ENCODE data around the gene PPIE.

PPIE gene

DNA sequence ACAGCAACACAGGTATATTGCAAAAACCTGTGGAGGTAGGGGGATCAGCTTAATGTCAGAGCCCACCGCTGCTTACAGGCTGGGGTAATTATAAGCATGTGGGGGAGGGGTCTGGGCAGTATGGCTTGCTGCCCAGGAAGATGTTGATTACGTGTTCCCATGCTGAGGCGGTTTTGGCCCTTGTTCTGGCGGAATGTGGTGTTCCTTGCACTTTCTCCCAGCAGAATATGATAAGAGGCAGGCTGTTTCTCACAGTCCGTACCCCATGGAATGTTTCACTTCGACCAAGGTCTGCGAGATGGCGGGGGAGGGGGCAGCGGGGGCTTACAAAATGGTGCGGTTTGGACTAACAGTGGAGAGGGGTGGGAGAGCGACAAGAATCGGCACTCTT, 37.6 kb upstream of the PPIE start:
- DNase-seq = no peak
- no peak for TF ChIP-seq GATA1 (IDR thresholded peaks at IDR 0.05; ENCODE audit: low read depth, low read length)

DNA sequence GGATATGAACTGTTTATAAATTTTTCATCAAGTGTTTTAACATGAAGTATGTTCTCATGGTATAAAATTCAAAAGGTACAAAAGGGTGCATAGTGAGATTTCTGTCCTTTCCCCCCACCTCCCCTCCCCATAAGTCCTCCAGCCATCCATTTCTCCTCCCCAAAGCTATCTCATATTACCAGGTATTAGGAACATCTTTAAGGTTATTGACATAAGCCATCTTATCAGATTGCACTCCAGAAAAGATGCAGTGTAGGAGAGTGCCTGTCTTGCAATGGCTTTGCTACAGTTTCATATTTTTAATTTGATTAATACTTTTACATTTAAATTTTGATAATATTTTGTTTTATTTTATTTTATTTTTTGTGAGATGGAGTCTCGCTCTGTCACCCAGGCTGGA, 33.9 kb upstream of the PPIE start:
- TF ChIP-seq POLR2A (IDR thresholded peaks at IDR 0.05; ENCODE audit: low read length) = no peak
- no peak for TF ChIP-seq GATA1 (IDR thresholded peaks at IDR 0.05; ENCODE audit: low read depth, low read length)
- DNase-seq = no peak

DNA sequence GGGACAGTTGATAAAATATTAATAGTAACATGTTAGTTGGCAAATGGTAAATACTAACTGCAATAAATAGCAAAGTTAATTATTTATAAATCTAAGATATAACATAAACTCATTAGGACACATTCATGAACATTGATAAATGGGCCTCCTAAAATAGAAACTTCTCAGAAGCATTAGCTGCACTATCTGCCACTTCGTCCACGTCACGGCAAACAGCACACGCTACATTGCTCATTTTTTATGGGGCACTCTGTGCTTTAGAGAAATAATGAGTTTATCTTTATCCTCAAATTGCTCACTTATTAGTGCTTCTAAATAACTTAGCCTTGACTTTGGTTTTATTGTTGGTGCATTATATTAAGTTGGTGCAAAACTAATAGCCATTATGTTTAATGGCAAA, 31.2 kb upstream of the PPIE start:
- TF ChIP-seq GATA1 (IDR thresholded peaks at IDR 0.05; ENCODE audit: low read depth, low read length) = no peak
- no peak for TF ChIP-seq POLR2A (IDR thresholded peaks at IDR 0.05; ENCODE audit: low read length)
- DNase-seq = no peak

DNA sequence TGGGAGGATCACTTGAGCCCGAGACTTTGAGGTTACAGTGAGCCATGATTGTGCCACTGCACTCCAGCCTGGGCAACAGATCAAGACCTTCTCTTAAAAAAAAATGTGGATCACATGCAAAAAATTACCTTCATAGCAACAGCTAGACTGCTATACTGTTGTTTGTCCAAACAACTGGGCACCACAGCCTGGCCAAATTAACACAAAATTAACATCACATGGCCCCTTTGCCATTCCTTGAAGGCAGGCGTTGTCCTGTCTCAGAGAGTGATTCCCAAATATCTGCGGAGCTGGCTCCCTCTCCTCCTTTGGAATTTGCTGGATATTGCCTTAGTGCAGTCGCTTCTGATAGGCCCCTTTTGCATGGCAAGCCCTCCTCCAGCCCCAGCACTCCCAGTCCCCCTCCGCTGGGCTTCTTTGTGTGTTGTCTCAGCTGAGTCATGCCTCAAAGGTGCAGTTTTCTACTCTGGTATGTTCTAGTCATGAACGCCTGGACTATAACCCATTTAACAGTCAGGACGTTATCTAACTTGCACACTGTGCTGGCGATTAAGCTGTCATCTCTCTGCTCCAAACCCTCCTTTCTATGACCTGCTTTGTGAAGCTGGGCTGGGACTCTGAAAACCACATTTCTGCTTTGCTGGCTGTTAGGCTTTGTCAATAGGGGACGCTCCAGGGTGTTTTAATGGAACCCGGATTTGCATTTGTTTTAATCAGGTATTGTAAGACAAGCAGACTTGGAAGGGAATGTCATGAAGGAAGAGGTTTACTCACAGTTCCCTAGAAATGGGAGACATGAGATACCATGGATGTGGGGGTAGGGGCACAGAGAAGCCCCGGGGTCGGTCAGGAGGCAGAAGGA, 27.3 kb upstream of the PPIE start:
- TF ChIP-seq POLR2A (IDR thresholded peaks at IDR 0.05; ENCODE audit: low read length) = no peak
- TF ChIP-seq GATA1 (IDR thresholded peaks at IDR 0.05; ENCODE audit: low read depth, low read length) = no peak
- peak; percentile 73 to 86 for DNase-seq

DNA sequence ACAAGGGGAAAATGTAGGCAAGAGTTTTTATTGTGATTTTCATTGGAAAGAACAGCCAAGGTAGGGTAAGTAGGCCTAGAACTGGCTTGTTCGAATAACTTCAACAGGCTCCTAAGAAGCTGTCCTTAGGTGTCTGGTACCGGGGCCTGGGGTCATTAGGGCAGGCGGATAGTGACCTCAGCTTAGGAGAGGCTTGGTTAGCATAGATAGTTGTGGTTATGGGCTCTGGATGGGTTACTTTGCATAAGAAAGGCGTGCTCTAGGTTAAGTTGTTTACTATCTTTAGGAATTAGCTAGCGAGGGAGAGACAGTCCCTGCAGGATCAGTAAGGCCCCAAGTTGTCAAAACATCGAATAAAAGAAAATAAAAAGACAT, 26.7 kb upstream of the PPIE start:
- TF ChIP-seq POLR2A (IDR thresholded peaks at IDR 0.05; ENCODE audit: low read length) (no peak), GATA1 (IDR thresholded peaks at IDR 0.05; ENCODE audit: low read depth, low read length) (no peak)
- no peak for DNase-seq

- DNase-seq = no peak
- TF ChIP-seq POLR2A (IDR thresholded peaks at IDR 0.05; ENCODE audit: low read length) (no peak), GATA1 (IDR thresholded peaks at IDR 0.05; ENCODE audit: low read depth, low read length) (no peak)
These were observed 25.1 kb upstream of the PPIE start for GRCh38 chr1:39713557-39713956.

DNA sequence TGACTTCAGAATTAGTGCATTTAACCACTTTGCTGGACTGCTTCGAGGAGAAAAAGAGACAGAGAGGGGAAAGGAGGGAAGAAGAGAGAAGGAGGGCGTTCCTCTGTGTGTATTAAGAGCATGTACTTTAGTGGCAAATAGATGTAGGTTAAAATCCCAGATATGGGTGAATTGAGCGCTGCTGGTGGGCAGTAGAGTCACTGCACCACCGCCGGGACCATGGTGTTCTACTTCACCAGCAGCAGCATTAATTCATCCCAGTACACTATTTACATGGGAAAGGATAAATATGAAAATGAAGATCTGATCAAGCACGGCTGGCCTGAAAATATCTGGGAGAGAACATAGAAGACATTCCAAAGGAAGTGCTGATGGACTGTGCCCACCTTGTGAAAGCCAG, 20.9 kb upstream of the PPIE start:
- no peak for DNase-seq
- TF ChIP-seq GATA1 (IDR thresholded peaks at IDR 0.05; ENCODE audit: low read depth, low read length) = no peak
- TF ChIP-seq POLR2A (IDR thresholded peaks at IDR 0.05; ENCODE audit: low read length) = no peak

GRCh38 chr1:39720094-39720999, 18.3 kb upstream of the PPIE start:
- peak; percentile 59 to 77 for DNase-seq
- TF ChIP-seq POLR2A (IDR thresholded peaks at IDR 0.05; ENCODE audit: low read length) = no peak
- no peak for TF ChIP-seq GATA1 (IDR thresholded peaks at IDR 0.05; ENCODE audit: low read depth, low read length)

DNA sequence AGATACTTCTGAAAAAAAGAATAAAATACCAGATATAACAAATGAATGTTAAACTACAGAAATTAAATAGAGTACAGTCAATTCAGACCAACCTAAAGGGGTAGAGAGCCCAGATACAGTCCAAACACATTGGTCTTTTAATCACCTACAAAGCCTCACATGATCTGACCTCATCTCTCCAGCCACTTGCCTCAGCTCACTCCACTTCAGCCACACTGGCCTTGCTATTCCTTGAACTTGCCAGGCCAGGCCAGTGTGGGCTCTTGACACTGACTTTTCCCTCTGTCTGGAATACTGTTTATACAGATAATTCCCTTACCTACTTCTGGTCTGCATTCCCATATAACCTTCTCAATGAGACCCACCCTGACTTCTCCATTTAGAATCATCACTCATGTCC, 17.0 kb upstream of the PPIE start:
- no peak for DNase-seq
- TF ChIP-seq POLR2A (IDR thresholded peaks at IDR 0.05; ENCODE audit: low read length) = no peak
- TF ChIP-seq GATA1 (IDR thresholded peaks at IDR 0.05; ENCODE audit: low read depth, low read length) = no peak

DNA sequence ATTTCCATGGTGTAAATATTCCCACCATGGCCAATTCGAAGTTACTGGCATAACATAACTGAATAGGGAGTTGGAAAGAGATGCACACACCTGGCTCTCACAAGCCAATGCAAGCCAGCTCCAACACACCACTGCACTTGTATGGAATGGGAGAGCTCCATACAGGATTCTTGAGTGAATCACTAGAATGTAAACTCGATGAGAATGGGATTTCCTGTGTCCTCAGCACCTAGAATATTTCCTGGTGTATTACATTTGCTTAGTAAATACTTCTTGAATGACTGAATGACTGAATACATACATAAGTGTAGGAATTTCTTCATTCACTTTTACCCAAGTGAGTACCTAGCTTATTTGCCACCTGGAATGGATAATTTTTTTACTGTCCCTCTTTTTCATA, 16.2 kb upstream of the PPIE start:
- no peak for DNase-seq
- TF ChIP-seq GATA1 (IDR thresholded peaks at IDR 0.05; ENCODE audit: low read depth, low read length) = no peak
- no peak for TF ChIP-seq POLR2A (IDR thresholded peaks at IDR 0.05; ENCODE audit: low read length)

GRCh38 chr1:39726600-39726999, 12.1 kb upstream of the PPIE start:
- DNase-seq = no peak
- TF ChIP-seq POLR2A (IDR thresholded peaks at IDR 0.05; ENCODE audit: low read length) = no peak
- TF ChIP-seq GATA1 (IDR thresholded peaks at IDR 0.05; ENCODE audit: low read depth, low read length) = no peak

DNA sequence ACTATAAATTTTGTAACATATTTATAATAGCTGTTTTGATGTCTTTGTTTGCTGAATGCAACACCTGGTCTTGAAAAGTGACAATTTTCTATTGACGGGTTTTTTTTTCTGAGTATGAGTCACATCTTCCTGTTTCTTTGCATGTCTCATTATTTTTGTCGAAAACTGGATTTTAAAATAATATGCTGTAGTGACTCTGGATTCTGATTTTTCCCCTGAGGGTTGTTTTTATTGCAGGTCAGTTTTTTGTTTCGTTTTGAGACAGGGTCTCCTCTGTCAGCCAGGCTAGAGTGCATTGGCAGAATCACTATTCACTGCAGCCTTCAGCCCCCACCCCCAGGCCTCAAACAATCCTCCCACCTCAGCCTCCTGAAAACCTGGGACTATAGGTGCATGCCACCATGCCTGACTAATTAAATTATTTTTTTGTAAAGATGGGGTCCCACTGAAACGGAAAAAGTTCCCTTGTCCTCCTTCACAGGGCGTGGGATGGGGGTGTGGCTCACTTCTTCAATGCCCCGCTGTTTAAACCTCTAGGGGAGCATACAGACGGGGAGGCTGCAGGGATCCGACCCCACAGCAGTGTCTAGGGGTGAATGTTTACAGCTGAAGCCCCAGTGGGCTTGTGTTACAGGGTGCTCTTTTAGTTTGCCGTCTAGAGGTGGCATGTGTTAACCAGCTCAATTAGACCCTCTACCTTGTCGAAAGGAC, 11.3 kb upstream of the PPIE start:
- DNase-seq = no peak
- TF ChIP-seq GATA1 (IDR thresholded peaks at IDR 0.05; ENCODE audit: low read depth, low read length) = no peak
- no peak for TF ChIP-seq POLR2A (IDR thresholded peaks at IDR 0.05; ENCODE audit: low read length)

DNA sequence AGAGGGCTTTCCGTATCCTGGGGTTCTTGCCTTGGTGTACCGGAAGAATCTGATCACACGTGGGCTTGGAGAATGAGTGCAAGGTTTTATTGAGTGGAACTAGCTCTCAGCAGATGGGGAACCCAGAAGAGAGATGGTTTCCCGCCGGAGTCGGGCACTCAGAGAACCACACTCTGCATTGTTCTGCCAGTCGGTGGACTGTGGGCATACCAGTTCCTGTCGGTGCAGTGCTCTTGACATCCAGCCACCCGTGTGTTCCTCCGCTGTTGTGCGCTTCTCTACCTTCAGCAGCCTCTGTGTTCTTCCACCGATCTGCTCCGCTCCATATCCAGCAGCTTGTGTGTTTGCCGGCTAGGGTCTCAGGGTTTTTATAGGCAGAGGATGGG, 10.8 kb upstream of the PPIE start:
- TF ChIP-seq POLR2A (IDR thresholded peaks at IDR 0.05; ENCODE audit: low read length) = no peak
- no peak for TF ChIP-seq GATA1 (IDR thresholded peaks at IDR 0.05; ENCODE audit: low read depth, low read length)

GRCh38 chr1:39729030-39729429, 9.7 kb upstream of the PPIE start:
- TF ChIP-seq GATA1 (IDR thresholded peaks at IDR 0.05; ENCODE audit: low read depth, low read length) (no peak), POLR2A (IDR thresholded peaks at IDR 0.05; ENCODE audit: low read length) (no peak)
- no peak for DNase-seq

More for the DNA sequence above, 10.8 kb upstream of the PPIE start:
- DNase-seq = no peak
